Uterus (tissue), 2 donors: Measurements from ENCODE around the gene SCD5.

Source experiments
- CTCF ChIP-seq, 4 experiments: fragments of 200-600 bp in 2 of 4; fragments of 450-650 bp in 2 of 4; sonication (generic) in 2 of 4; IDR thresholded peaks; one replicate each; pipeline ENCODE4 v1.5.1; 2016 to 2019; ENCODE audit warnings: antibody characterized with exemption in 4 of 4, mild to moderate bottlenecking in 2 of 4, moderate library complexity in 1 of 4
- POLR2A ChIP-seq, 2 donors: fragments of 450-650 bp; IDR thresholded peaks; one replicate each; pipeline ENCODE4 v1.6.1; 2016; ENCODE audit warnings: antibody characterized with exemption in 2 of 2, mild to moderate bottlenecking in 1 of 2, moderate library complexity in 1 of 2

GRCh38 chr4:82789025-82789776 is 9.4 kb downstream of the SCD5 start:
- TF ChIP-seq POLR2A (IDR thresholded peaks at IDR 0.05) (no peak), CTCF (IDR thresholded peaks at IDR 0.05) (no peak)
